Spleen (tissue), 7 donors: ENCODE data around the gene ADGRD1.

ENCODE experiments used
- CTCF ChIP-seq, 11 experiments: fragments of 200-600 bp in 7 of 11; fragments of 450-650 bp in 4 of 11; sonication (generic) in 4 of 11; IDR thresholded peaks in 8 of 11; conservative IDR thresholded peaks in 3 of 11; 1 replicate in 7 of 11; 2 replicates in 4 of 11; pipeline versions ENCODE4 v1.4.0 to v1.8.0; 2016 to 2021; ENCODE audit warnings: antibody characterized with exemption in 11 of 11, inconsistent platforms in 4 of 11, mild to moderate bottlenecking in 1 of 11
- POLR2A ChIP-seq, 3 donors: fragments of 450-650 bp; IDR thresholded peaks; one replicate each; pipeline ENCODE4 v1.5.1; 2017; ENCODE audit warnings: antibody characterized with exemption in 3 of 3, mild to moderate bottlenecking in 1 of 3
- donor health status: DM: no; HTN: no; CAD: no; lungs with moderate emphysema.
- donor health status: DM: no; HTN: no; CAD: no.
- donor health status: DM: no; HTN: no; CAD: no.

GRCh38 chr12:131190965-131191364 is 237.3 kb downstream of the ADGRD1 start:
- no peak for TF ChIP-seq CTCF (IDR thresholded peaks at IDR 0.05 in 8 of 11, conservative IDR thresholded peaks at IDR 0.05 in 3 of 11)
- no peak for TF ChIP-seq POLR2A (IDR thresholded peaks at IDR 0.05)
